DND-41 (cell line): Measurements from ENCODE around the gene SIRT6.

ENCODE experiments used
- ATAC-seq: fragments of 200-7000 bp; cut with Tn5 transposase; 3 replicates; pipeline ENCODE4 v1.9.1; 2021; ENCODE audit warnings: low read depth; ENCODE audit not compliant: insufficient read depth
- DNase-seq: peaks from one replicate; pipeline ENCODE4 v3.0.0-alpha.2; 2020
- H2AFZ ChIP-seq: 2 replicates; pipeline ENCODE4 v1.6.0; 2012; ENCODE audit warnings: low read depth, low read length
- H3K27ac ChIP-seq: 2 replicates; pipeline ENCODE4 v1.5.1; 2012; ENCODE audit warnings: low read length, inconsistent platforms
- H3K27me3 ChIP-seq: fragments of 200-600 bp; sonication (generic); 2 replicates; pipeline ENCODE4 v1.6.0; 2012; ENCODE audit warnings: low read length, mild to moderate bottlenecking, inconsistent platforms; ENCODE audit not compliant: insufficient read depth, poor library complexity
- H3K36me3 ChIP-seq: 2 replicates; pipeline ENCODE4 v1.5.1; 2012; ENCODE audit warnings: low read length, inconsistent platforms; ENCODE audit not compliant: insufficient read depth
- H3K4me1 ChIP-seq: 2 replicates; pipeline ENCODE4 v1.5.1; 2012; ENCODE audit warnings: mild to moderate bottlenecking, low read length; ENCODE audit not compliant: insufficient read depth
- H3K4me2 ChIP-seq: 2 replicates; pipeline ENCODE4 v1.6.0; 2012; ENCODE audit warnings: mild to moderate bottlenecking, moderate library complexity, low read length, inconsistent platforms; ENCODE audit not compliant: insufficient read depth
- H3K4me3 ChIP-seq, 2 experiments: fragments of 200-600 bp in 1 of 2; shearing (Covaris generic) in 1 of 2; 2 replicates each; pipeline ENCODE4 v1.5.1; 2012 to 2016; ENCODE audit warnings: inconsistent platforms in 2 of 2, low read length in 2 of 2, mild to moderate bottlenecking in 2 of 2, low read depth in 1 of 2, moderate library complexity in 1 of 2
- H3K79me2 ChIP-seq: 2 replicates; pipeline ENCODE4 v1.6.0; 2012; ENCODE audit warnings: low read length, inconsistent platforms; ENCODE audit not compliant: insufficient read depth
- H3K9ac ChIP-seq: 2 replicates; pipeline ENCODE4 v1.6.0; 2012; ENCODE audit warnings: low read depth, mild to moderate bottlenecking, inconsistent platforms, low read length, moderate library complexity
- H3K9me3 ChIP-seq: 2 replicates; pipeline ENCODE4 v1.5.1; 2012; ENCODE audit warnings: low read length, moderate library complexity, mild to moderate bottlenecking, inconsistent platforms; ENCODE audit not compliant: insufficient read depth, severe bottlenecking
- H4K20me1 ChIP-seq: 2 replicates; pipeline ENCODE4 v1.6.0; 2012; ENCODE audit warnings: low read length; ENCODE audit not compliant: insufficient read depth
- CTCF ChIP-seq: IDR thresholded peaks from 2 replicates; pipeline ENCODE4 v1.5.1; 2012; ENCODE audit warnings: borderline replicate concordance, low read length, moderate library complexity, mild to moderate bottlenecking; ENCODE audit not compliant: poor library complexity, severe bottlenecking; ENCODE audit errors: extremely low read depth
- EZH2 ChIP-seq: IDR thresholded peaks from 3 replicates; pipeline ENCODE4 v1.6.1; 2012; ENCODE audit warnings: borderline replicate concordance, low read depth, mild to moderate bottlenecking, moderate library complexity, low read length, inconsistent platforms; ENCODE audit not compliant: severe bottlenecking

SIRT6 gene

GRCh38 chr19:4229179-4229931, 47.0 kb upstream of the SIRT6 start, which contains the start of gene EBI3:
EBI3 (plus strand) TSS chr19:4229523; CDS start chr19:4229551, 28 bp downstream.
- TF ChIP-seq CTCF (no peak), EZH2 (no peak)
- H3K79me2 ChIP-seq = no peaks in the 10 kb centered on the region
- H3K4me3 ChIP-seq = no peak within 1 kb of the TSS
- no peaks in the 10 kb centered on the region for H3K9me3 ChIP-seq
- DNase-seq (no peak), ATAC-seq (no peak)
- H4K20me1 ChIP-seq = no peaks in the 10 kb centered on the region
- no peak within 1 kb of the TSS for H3K4me2 ChIP-seq
- no peak within 1 kb of the TSS for H2AFZ ChIP-seq
- peaks cover 10% of the 10 kb centered on the region for H3K27me3 ChIP-seq
- H3K36me3 ChIP-seq = no peaks in the 10 kb centered on the region
- H3K9ac ChIP-seq = no peak within 1 kb of the TSS
- no peak within 1 kb of the TSS for H3K27ac ChIP-seq
- H3K4me1 ChIP-seq = no peaks in the 10 kb centered on the region

- Histone ChIP-seq H3K36me3 (no peaks in the 10 kb centered on the region), H3K27me3 (peaks cover 10% of the 10 kb centered on the region), H2AFZ (no peak overlapping the region), H3K4me3 (no peak overlapping the region), H3K4me1 (no peaks in the 10 kb centered on the region), H3K79me2 (no peaks in the 10 kb centered on the region), H3K27ac (no peak overlapping the region), H4K20me1 (no peaks in the 10 kb centered on the region), H3K9me3 (no peaks in the 10 kb centered on the region), H3K9ac (no peak overlapping the region), H3K4me2 (no peak overlapping the region)
- ATAC-seq (no peak), DNase-seq (no peak)
- no peak for TF ChIP-seq EZH2
- no peak for TF ChIP-seq CTCF
Measured at GRCh38 chr19:4228765-4229178, 46.4 kb upstream of the SIRT6 start.

- ATAC-seq = no peak
- H4K20me1 ChIP-seq = no peaks in the 10 kb centered on the region
- H3K4me2 ChIP-seq = no peak overlapping the region
- no peak overlapping the region for H3K9ac ChIP-seq
- TF ChIP-seq CTCF (no peak), EZH2 (no peak)
- no peak for DNase-seq
- no peak overlapping the region for H3K4me3 ChIP-seq
- H3K27ac ChIP-seq = no peak overlapping the region
- H3K36me3 ChIP-seq = no peaks in the 10 kb centered on the region
- H3K79me2 ChIP-seq = no peaks in the 10 kb centered on the region
- H3K9me3 ChIP-seq = no peaks in the 10 kb centered on the region
- no peak overlapping the region for H2AFZ ChIP-seq
- no peaks in the 10 kb centered on the region for H3K4me1 ChIP-seq
- H3K27me3 ChIP-seq = peaks cover 10% of the 10 kb centered on the region
Measured at GRCh38 chr19:4227771-4228170, 45.4 kb upstream of the SIRT6 start.
